HepG2 (cell line): ENCODE results near the gene GPR158.

Experiments used
- EZH2 ChIP-seq: conservative IDR thresholded peaks from 2 replicates; pipeline ENCODE4 v1.6.1; 2012; ENCODE audit warnings: mild to moderate bottlenecking, low read depth, low read length, moderate library complexity
- JUNB ChIP-seq: sonication (generic); formaldehyde crosslinking; IDR thresholded peaks from 2 replicates; pipeline ENCODE4 v1.8.0; 2022; ENCODE audit warnings: missing genetic modification reagents, mild to moderate bottlenecking, borderline replicate concordance
- NFIC ChIP-seq: IDR thresholded peaks from 2 replicates; pipeline ENCODE4 v1.6.1; 2012; ENCODE audit warnings: mild to moderate bottlenecking, low read length, inconsistent platforms
- NFRKB ChIP-seq: fragments of 450-650 bp; IDR thresholded peaks from 2 replicates; pipeline ENCODE4 v1.6.1; 2017
- NR2F2 ChIP-seq: IDR thresholded peaks from 2 replicates; pipeline ENCODE4 v1.6.1; 2012; ENCODE audit warnings: low read depth, inconsistent platforms, borderline replicate concordance
- SRSF9 ChIP-seq: fragments of 200-400 bp; formaldehyde crosslinking; IDR thresholded peaks from 2 replicates; pipeline ENCODE4 v1.6.1; 2018; ENCODE audit warnings: borderline replicate concordance, mild to moderate bottlenecking, low read depth, low read length; ENCODE audit not compliant: insufficient read depth, poor library complexity, severe bottlenecking
- ZNF274 ChIP-seq: sonication (generic); formaldehyde crosslinking; IDR thresholded peaks from 2 replicates; pipeline ENCODE4 v1.5.1; 2020; ENCODE audit warnings: mild to moderate bottlenecking, missing genetic modification reagents
- ZNF644 ChIP-seq: IDR thresholded peaks from 2 replicates; pipeline ENCODE4 v1.6.1; 2016; ENCODE audit warnings: low read depth
- TF ChIP-seq, protein P1 (sequence below): sonication (generic); formaldehyde crosslinking; IDR thresholded peaks from 2 replicates; pipeline ENCODE4 v1.5.0; 2020; ENCODE audit warnings: mild to moderate bottlenecking, missing genetic modification reagents, moderate library complexity
- TF ChIP-seq, protein P2 (sequence below): sonication (generic); formaldehyde crosslinking; IDR thresholded peaks from 2 replicates; pipeline ENCODE4 v1.8.1; 2022; ENCODE audit warnings: mild to moderate bottlenecking, missing genetic modification reagents

DNA sequence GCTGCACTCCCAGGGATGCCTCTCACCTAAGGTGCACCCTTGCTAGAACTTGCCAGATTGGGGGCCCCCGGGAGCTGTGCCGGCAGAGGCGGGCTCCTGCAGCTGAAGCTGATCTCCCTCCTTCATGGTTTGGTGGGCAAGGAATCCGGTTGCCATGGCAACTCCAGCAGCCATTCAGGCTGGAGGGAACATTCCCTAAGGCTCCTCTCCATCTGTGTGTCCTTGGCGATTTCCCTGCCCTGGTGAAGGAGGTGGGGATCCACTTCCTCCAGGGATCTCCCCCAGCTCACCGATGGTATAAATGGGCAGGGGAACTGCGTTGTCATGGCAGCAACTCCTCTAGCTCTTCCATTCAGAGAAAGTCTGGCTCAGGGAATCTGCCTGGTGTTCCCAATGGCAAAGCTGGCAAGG is 49.6 kb upstream of the GPR158 start:
- TF ChIP-seq NFIC: no peak
- TF ChIP-seq, protein P1, sequence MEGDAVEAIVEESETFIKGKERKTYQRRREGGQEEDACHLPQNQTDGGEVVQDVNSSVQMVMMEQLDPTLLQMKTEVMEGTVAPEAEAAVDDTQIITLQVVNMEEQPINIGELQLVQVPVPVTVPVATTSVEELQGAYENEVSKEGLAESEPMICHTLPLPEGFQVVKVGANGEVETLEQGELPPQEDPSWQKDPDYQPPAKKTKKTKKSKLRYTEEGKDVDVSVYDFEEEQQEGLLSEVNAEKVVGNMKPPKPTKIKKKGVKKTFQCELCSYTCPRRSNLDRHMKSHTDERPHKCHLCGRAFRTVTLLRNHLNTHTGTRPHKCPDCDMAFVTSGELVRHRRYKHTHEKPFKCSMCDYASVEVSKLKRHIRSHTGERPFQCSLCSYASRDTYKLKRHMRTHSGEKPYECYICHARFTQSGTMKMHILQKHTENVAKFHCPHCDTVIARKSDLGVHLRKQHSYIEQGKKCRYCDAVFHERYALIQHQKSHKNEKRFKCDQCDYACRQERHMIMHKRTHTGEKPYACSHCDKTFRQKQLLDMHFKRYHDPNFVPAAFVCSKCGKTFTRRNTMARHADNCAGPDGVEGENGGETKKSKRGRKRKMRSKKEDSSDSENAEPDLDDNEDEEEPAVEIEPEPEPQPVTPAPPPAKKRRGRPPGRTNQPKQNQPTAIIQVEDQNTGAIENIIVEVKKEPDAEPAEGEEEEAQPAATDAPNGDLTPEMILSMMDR (CRISPR knock-in tag): no peak
- TF ChIP-seq EZH2: no peak
- no peak for TF ChIP-seq SRSF9
- no peak for TF ChIP-seq JUNB (CRISPR knock-in tag)
- TF ChIP-seq NFRKB: no peak
- TF ChIP-seq ZNF274 (CRISPR knock-in tag): no peak
- no peak for TF ChIP-seq ZNF644 (CRISPR knock-in tag)
- TF ChIP-seq NR2F2: no peak
- TF ChIP-seq, protein P2, sequence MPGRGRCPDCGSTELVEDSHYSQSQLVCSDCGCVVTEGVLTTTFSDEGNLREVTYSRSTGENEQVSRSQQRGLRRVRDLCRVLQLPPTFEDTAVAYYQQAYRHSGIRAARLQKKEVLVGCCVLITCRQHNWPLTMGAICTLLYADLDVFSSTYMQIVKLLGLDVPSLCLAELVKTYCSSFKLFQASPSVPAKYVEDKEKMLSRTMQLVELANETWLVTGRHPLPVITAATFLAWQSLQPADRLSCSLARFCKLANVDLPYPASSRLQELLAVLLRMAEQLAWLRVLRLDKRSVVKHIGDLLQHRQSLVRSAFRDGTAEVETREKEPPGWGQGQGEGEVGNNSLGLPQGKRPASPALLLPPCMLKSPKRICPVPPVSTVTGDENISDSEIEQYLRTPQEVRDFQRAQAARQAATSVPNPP (CRISPR knock-in tag): no peak
